NK-92 (cell line): ENCODE data around the gene FAM156A.
A peak's percentile ranks its signal among the peaks of the same experiment; 100 is the strongest.
"Not testable (repeated sequence)": the region's sequence is repeated elsewhere in the genome, so short reads cannot be mapped to it uniquely, and the experiment has no call there.

ENCODE experiments used
- DNase-seq: peaks from one replicate; lab custom pipeline; 2025; ENCODE audit not compliant: unreplicated experiment; lab: John Stamatoyannopoulos, UW

The FAM156A gene

GRCh38 chrX:52966993-52967738 is 8.8 kb upstream of the FAM156A start:
- not testable (repeated sequence) for DNase-seq

- not testable (repeated sequence) for DNase-seq
These were observed 643 bp upstream of the FAM156A start for GRCh38 chrX:52958961-52959360.

- not testable (repeated sequence) for DNase-seq
These were observed 8.4 kb downstream of the FAM156A start for GRCh38 chrX:52949884-52950283.

GRCh38 chrX:52949325-52949724 is 9.0 kb downstream of the FAM156A start:
- DNase-seq = not testable (repeated sequence)

GRCh38 chrX:52948265-52948664 is 10.1 kb downstream of the FAM156A start:
- DNase-seq = not testable (repeated sequence)

- not testable (repeated sequence) for DNase-seq
These were observed 10.8 kb downstream of the FAM156A start for GRCh38 chrX:52947501-52947900.

- DNase-seq = not testable (repeated sequence)
These were observed 12.4 kb downstream of the FAM156A start for GRCh38 chrX:52945838-52946494.

- DNase-seq = not testable (repeated sequence)
These were observed 16.6 kb downstream of the FAM156A start for GRCh38 chrX:52941728-52942127.

- not testable (repeated sequence) for DNase-seq
These were observed 17.6 kb downstream of the FAM156A start for GRCh38 chrX:52940704-52941103.

GRCh38 chrX:52935470-52935784 is 22.9 kb downstream of the FAM156A start:
- not testable (repeated sequence) for DNase-seq

- peak; percentile 26 for DNase-seq
These were observed 23.4 kb downstream of the FAM156A start for GRCh38 chrX:52934704-52935469.

- DNase-seq = no peak
These were observed 24.2 kb downstream of the FAM156A start for GRCh38 chrX:52933976-52934703.

- no peak for DNase-seq
These were observed 25.1 kb downstream of the FAM156A start for GRCh38 chrX:52933213-52933612.

- DNase-seq = not testable (repeated sequence)
These were observed 28.1 kb downstream of the FAM156A start for GRCh38 chrX:52930214-52930613.

GRCh38 chrX:52923781-52924241 is 34.5 kb downstream of the FAM156A start:
- DNase-seq = no peak

- not testable (repeated sequence) for DNase-seq
These were observed 43.6 kb downstream of the FAM156A start for GRCh38 chrX:52914704-52915103.

- not testable (repeated sequence) for DNase-seq
These were observed 44.6 kb downstream of the FAM156A start for GRCh38 chrX:52913681-52914080.

GRCh38 chrX:52909313-52909969 is 48.9 kb downstream of the FAM156A start:
- not testable (repeated sequence) for DNase-seq

GRCh38 chrX:52907900-52908299 is 50.4 kb downstream of the FAM156A start:
- DNase-seq = not testable (repeated sequence)

GRCh38 chrX:52907137-52907536 is 51.2 kb downstream of the FAM156A start:
- not testable (repeated sequence) for DNase-seq
